Stomach (tissue), 4 donors: ENCODE data around the gene RACGAP1.

Experiments
- EP300 ChIP-seq: sonication (generic); formaldehyde crosslinking; IDR thresholded peaks from one replicate; pipeline ENCODE4 v1.6.1; 2017; ENCODE audit warnings: antibody characterized with exemption
- POLR2AphosphoS5 ChIP-seq, 3 donors: sonication (generic); formaldehyde crosslinking; IDR thresholded peaks; one replicate each; pipeline ENCODE4 v1.6.1; 2016; ENCODE audit warnings: antibody characterized with exemption in 3 of 3
- TF ChIP-seq, protein P1 (sequence below), 7 experiments: fragments of 450-650 bp in 4 of 7; fragments of 200-600 bp in 3 of 7; sonication (generic) in 3 of 7; IDR thresholded peaks; one replicate each; pipeline ENCODE4 v1.5.1; 2016 to 2019; ENCODE audit warnings: antibody characterized with exemption in 7 of 7, control low read depth in 2 of 7, mild to moderate bottlenecking in 1 of 7

DNA sequence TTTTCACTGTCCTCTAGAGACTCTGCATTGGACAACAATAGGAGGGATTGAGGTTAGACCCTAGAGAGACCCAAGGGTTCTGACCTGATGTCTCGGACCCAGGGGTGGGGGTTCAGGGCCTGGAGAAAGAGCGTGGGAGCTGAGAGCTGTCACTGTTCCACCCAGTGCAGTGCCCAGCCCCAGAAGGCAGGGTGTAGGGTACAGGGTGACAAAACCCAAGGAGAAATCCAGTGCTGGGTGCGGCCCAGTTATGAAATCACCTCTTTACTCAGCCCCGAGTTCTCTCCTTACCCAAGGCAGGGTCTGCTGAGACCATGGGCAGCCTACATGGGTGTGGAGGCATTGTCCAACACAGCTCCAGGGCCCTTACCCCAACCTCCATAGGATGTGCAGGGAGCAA is 72.1 kb downstream of the RACGAP1 start:
- TF ChIP-seq, protein P1, sequence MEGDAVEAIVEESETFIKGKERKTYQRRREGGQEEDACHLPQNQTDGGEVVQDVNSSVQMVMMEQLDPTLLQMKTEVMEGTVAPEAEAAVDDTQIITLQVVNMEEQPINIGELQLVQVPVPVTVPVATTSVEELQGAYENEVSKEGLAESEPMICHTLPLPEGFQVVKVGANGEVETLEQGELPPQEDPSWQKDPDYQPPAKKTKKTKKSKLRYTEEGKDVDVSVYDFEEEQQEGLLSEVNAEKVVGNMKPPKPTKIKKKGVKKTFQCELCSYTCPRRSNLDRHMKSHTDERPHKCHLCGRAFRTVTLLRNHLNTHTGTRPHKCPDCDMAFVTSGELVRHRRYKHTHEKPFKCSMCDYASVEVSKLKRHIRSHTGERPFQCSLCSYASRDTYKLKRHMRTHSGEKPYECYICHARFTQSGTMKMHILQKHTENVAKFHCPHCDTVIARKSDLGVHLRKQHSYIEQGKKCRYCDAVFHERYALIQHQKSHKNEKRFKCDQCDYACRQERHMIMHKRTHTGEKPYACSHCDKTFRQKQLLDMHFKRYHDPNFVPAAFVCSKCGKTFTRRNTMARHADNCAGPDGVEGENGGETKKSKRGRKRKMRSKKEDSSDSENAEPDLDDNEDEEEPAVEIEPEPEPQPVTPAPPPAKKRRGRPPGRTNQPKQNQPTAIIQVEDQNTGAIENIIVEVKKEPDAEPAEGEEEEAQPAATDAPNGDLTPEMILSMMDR (IDR thresholded peaks at IDR 0.05): no peak
- TF ChIP-seq POLR2AphosphoS5 (IDR thresholded peaks at IDR 0.05) (no peak), EP300 (no peak)
